Measurements from ENCODE around the gene DCLK1.
A peak's percentile ranks its signal among the peaks of the same experiment; 100 is the strongest.
"Not testable (repeated sequence)": the region's sequence is repeated elsewhere in the genome, so short reads cannot be mapped to it uniquely, and the experiment has no call there.

DCLK1 gene

GRCh38 chr13:36130552-36131221 lies 495 bp downstream of the DCLK1 start:
- DNase-seq, result peak; percentile 11

DNA sequence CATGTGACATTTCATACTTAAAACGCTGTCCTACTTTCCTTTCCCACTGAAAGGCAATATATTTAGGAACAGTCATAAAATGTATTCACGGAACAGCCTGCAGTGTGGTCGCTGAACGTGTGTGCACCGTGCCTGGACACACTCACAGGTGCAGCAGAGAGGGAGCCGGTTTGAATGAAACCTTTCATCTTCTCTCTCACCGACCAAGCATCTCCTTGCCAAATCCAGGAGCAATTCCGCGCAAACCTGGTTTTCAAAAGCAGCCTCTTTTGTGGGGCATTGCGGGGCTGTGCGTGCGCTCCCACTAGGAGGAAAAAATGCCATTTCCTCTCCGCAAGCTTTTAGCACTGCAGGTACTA lies 1.0 kb downstream of the DCLK1 start:
- peak; percentile 23 for DNase-seq

DNA sequence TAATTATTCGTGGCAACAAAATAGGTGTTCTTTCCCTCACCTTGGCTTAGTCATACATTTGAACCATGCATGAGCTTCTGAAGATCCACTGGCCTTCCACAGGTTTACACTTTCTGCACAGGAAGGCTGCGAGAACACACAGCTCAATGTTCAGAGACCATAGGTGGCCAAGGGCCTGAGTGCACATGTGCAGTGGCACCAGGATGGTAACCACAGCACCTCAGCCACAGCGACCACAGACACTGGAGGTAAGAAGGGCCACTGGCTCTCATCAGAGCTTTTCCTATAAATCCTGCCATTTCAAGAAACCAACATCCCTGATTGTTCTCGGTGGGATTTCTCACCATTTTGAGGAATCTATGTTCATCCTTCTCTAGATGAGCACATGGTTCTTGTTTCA lies 1.6 kb downstream of the DCLK1 start:
- no peak for DNase-seq

- no peak for DNase-seq
These were observed 4.7 kb downstream of the DCLK1 start for GRCh38 chr13:36126491-36126890.

GRCh38 chr13:36125841-36126240 lies 5.3 kb downstream of the DCLK1 start:
- DNase-seq, result no peak

- DNase-seq, result no peak
These were observed 6.9 kb downstream of the DCLK1 start for GRCh38 chr13:36124236-36124822.

DNA sequence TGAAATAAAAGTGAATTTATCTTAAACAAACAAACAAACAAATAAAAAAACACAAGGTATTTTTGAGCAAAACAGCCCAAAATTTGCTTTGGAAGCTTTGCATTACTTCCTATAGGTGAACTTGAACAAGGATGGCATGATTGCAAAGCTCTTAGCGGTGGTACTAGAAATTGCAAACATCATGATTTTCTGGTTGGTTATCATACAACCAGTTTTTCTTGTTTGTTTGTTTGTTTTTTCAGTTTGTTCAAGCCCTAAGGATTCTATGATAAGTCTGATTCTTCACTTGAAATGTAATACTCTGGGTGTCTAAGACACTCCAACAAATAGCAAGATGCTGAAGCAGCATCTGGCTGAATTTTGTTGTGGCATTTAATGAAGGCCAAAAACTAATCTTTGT lies 15.9 kb downstream of the DCLK1 start:
- DNase-seq, result peak; percentile 20

- DNase-seq, result no peak
These were observed 16.9 kb downstream of the DCLK1 start for GRCh38 chr13:36114233-36114632.

DNA sequence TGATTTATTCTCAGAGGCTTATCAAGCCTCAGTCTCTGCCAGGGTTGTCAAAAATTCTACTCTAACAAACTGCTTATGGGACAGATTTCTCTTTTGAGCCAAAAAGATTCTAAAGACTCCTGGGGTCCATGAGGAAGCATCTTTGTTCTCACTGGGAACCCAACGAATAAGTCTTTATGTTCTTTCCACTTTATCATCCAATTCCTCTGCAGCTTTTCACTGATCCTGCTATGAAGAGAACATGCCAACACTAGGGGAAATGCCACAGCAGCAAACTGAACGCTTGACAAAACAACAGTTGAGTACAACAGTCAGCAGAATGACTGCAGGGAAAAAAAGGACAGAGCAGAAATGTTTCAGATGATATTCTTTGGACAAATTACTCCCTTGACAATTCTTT lies 22.2 kb downstream of the DCLK1 start:
- DNase-seq, result no peak

- no peak for DNase-seq
These were observed 22.8 kb downstream of the DCLK1 start for GRCh38 chr13:36108342-36108741.

GRCh38 chr13:36107521-36107920 lies 23.7 kb downstream of the DCLK1 start:
- no peak for DNase-seq

- DNase-seq, result no peak
These were observed 25.5 kb downstream of the DCLK1 start for GRCh38 chr13:36105726-36106125.

GRCh38 chr13:36102721-36103120 lies 28.5 kb downstream of the DCLK1 start:
- DNase-seq, result no peak

DNA sequence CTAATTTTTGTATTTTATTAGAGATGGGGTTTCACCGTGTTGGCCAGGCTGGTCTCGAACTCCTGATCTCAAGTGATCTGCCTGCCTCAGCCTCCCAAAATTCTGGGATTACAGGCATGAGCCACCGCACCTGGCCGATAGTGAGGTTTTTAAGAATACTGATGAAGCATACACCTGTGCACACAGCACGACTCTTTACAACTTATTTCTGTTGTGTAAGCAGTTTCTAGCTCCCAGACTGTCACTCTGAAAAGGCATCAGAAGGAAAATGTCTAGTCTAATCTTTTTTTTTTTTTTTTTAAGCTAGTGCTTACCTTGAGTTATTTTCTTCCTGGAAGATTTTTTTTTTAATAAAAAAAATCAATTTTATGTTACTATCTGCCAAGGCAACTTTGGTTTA lies 29.3 kb downstream of the DCLK1 start:
- DNase-seq, result not testable (repeated sequence)

- DNase-seq, result no peak
These were observed 30.0 kb downstream of the DCLK1 start for GRCh38 chr13:36101157-36101556.

GRCh38 chr13:36098080-36098479 lies 33.1 kb downstream of the DCLK1 start:
- no peak for DNase-seq

DNA sequence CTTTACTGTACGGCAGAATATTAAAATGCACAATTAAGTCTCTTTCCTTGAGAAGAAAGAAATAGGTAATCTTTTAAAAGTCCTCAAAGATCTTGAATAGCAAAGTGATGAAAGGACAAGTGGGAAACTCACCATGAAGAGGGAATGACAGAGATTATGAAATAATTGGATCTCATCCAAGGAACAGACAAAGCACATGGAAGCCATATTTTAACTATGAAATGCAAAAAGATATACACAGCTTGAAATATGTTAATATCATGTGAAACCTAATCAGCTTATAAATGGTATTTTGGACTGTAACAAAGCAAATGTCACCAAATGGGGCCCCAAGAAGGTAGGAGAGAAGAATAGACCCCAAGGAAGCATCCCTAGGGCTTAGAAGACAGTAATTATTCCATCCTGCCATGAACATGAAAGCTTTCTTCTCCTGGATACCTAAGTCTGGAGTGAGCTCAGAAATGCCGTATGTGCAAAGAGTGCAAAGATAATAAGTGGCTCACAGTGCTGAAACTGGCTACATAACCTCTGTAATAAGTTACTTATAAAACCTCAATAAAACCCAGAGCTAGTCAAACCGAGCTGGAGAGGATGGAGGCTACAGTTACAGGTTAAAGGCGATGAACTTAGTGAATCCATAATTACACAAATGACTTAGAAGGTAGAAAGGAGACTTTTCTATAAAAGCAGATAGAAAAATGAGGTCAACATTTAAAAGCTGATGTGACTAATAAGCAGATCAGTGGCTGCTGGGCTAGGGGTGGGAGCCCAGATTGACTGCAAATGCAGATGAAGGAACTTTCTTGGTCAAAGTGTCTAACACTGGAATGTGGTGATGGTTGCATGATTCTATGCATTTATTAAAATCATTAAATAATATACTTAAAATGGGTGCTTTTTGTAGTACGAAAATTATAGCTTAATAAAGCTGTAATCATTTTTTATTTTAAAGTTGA lies 34.4 kb downstream of the DCLK1 start:
- peak; percentile 59 for DNase-seq

- DNase-seq, result no peak
These were observed 36.7 kb downstream of the DCLK1 start for GRCh38 chr13:36094478-36094877.

DNA sequence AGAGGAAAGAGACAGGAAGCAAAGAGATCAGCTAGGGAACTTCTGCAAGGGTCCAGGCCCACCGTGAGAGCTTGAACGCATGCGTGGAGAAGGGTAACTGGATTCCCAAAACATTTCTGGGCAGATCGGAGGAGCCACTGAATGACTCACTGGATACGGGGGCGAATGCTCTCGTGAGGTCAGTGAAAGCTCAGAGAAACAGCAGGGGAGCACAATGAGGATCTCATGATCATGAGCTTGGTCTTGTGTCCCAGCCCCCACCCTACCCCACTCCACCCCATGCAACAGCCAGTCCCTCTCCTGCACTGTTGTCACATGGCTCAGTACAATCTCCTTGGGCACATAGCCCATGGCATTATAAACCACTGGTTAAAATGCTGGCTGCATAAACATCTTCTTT lies 40.6 kb downstream of the DCLK1 start:
- DNase-seq, result no peak

DNA sequence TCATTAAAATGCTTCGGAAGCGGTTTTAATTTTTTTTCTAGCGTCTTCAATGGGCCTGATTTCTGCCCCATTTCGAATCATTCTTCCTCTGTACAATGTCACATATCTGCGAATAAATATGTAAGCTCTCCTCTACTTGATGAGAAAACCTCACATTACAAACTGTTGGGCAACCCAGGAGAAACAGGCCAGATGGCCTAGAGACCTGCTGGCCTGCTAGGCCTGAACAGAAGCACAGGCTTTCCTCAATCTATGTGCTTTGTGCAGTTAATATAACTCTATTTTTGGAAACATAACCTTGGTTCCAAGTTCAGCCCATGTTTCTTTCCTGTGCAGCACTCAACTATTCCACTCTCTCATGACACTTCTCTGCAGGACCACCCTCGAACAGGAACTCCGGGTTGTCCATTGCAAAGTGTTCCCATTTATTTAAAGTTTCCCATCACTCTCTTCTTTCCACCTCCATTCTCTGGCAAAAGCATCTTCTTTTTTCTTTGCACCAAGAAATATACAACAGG lies 42.0 kb downstream of the DCLK1 start:
- no peak for DNase-seq

- DNase-seq, result no peak
These were observed 42.7 kb downstream of the DCLK1 start for GRCh38 chr13:36088463-36088862.

- DNase-seq, result no peak
These were observed 43.2 kb downstream of the DCLK1 start for GRCh38 chr13:36088001-36088400.

DNA sequence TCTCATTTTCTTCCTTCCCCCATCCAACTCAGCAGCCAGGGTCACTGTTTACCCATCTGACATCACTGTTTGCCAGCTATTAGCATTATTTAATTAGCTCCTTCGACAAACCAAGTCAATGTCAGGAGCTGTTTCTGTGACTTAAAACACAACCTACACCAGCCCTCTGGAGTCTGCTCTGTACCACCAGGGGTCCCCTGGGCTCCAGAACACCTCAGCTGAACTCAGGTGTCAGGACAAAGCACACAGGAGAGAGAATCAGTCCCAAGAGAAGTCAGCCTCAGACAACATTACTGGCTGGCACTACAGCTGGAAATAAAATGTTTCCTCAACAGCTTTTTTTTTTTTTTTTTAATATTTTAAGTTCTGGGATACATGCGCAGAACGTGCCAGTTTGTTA lies 45.1 kb downstream of the DCLK1 start:
- no peak for DNase-seq

- DNase-seq, result no peak
These were observed 47.1 kb downstream of the DCLK1 start for GRCh38 chr13:36084131-36084530.

All from DMS79 (cell line).